Activated T-cell treated with anti-CD3 and anti-CD28 coated beads for 4 hours (primary cell): ENCODE results near the gene MBLAC1.

Experiments used
- DNase-seq: peaks from one replicate; pipeline ENCODE4 v3.0.0-alpha.2; 2020

MBLAC1 gene

DNA sequence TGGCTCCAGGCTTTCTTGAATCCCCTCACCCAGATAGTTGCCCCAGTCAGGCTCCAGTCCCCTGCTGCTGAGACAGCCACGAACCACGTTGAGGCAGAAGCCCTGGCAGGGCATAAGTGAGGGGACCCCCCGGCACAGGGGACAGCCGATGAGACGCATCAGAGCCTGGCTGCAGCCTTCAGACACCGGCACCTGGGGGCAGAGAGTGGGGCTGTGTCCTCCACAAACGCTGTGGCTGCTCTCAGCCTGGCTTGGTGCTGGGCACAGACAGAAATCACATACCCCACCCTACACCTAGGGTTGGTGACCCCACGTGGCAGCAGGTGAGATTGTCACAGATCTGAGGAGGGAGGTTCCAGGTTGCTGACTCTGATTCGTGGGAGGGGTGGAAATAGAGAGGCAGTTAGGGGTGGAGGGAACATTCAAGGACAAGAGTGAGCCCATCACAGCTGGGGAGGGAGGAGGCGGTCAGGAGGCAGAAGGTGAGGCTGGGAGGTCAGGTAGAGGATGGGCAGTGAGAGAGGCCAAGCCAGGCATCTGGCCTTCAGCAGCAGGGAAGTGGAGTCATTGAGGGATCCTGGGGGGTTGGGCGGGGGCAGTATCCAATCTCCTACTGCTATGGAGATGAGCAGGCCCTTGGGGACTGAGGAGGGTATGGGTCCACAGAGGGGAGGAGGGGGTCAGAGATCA lies 47.2 kb downstream of the MBLAC1 start:
- DNase-seq = no peak

DNA sequence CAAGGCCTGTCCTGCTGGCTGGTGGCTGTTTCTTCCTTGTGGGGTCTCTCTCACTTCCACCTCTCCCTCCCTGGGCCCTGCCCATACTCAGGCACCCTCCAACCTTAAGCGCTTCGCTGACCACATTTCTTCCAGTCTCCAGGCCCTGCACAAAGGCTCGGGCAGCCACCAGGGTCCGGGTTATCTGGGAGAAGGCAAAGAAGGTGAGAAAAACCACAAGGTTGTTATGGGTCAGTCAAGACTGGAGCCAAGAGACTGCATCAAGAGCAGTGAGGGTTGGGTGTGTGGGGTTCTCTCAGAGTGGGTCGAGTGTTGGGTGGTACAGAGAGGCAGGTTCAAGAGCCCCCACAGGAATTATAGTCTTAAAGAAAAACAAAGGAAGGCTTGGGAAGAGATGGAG lies 47.8 kb downstream of the MBLAC1 start:
- no peak for DNase-seq

- no peak for DNase-seq
These were observed 48.6 kb downstream of the MBLAC1 start for GRCh38 chr7:100175296-100175935.

- no peak for DNase-seq
These were observed 49.6 kb downstream of the MBLAC1 start for GRCh38 chr7:100176096-100177044.

DNA sequence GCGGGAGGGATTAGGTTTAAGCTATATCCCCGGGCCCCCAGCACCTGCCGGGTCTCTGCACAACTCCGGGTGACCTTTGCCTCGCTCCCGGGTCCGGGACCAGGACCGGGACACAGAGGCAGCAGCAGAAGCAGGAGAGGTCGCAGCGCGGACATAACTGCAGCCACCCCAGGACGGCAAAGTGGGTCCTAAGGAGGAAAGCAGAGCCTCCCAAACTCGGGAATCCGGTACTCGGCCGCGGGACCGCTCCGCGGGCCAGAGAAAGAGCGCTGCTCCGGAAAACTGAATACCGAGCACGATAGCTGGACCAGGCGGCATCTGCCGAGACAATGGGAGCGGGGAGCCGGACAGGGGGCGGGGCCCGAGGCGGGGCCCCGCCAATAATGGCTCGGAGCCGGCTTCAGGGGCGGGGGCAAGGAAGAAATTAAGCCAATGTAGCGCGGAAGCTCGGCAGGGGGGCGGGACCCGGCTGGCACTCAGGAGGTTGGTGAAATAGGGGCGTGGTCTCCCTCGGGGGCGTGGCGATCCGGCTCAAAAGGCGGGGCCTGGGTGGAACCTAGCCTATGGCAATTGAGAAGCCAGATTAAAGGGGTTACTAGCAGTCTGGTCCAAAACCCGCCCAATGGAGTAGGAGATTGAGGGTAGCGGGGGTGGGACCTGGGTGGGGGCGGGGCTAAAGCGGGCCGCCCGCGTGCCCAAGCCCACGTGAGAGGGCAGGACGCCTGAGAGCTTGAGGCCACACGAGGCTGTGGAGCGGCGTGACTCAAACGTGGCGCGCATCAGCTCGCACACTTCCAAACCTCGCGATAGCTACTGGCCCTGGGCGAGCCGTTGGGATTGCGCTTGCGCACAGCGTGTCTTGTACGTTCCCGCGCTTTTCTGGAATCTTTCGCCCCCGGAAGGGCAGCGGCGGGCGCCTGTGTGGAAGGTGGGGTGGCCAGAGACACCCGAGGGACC lies 50.6 kb downstream of the MBLAC1 start, which contains the start of the genes GPC2 and STAG3:
Gene GPC2, minus strand, starts transcription at position 337 of the 957 bp plus-strand sequence. Its CDS starts 182 bp downstream, at position 155.
Gene STAG3, plus strand, starts transcription at position 874 of the 957 bp plus-strand sequence. CDS start 2,639 bp downstream, outside the sequence.
- DNase-seq = peak; percentile 98
